HG03565 (cell line): ENCODE measurements around the gene ZFPL1.
"Not testable (repeated sequence)": the region's sequence is repeated elsewhere in the genome, so short reads cannot be mapped to it uniquely, and the experiment has no call there.

Source experiments
- ATAC-seq: cut with Tn5 transposase; IDR thresholded peaks from one replicate; pipeline ENCODE4 v1.9.1; 2021; ENCODE audit warnings: mild to moderate bottlenecking, moderate library complexity; ENCODE audit not compliant: unreplicated experiment

ZFPL1 gene

GRCh38 chr11:65112546-65113360 lies 28.7 kb downstream of the ZFPL1 start:
- ATAC-seq, result peak; percentile 24

GRCh38 chr11:65113361-65113756 lies 29.3 kb downstream of the ZFPL1 start:
- no peak for ATAC-seq

- no peak for ATAC-seq
Observed at GRCh38 chr11:65113839-65114238, 29.8 kb downstream of the ZFPL1 start.

- no peak for ATAC-seq
Observed at GRCh38 chr11:65114538-65115171, 30.6 kb downstream of the ZFPL1 start.

- no peak for ATAC-seq
Observed at GRCh38 chr11:65115361-65116082, 31.5 kb downstream of the ZFPL1 start.

- no peak for ATAC-seq
Observed at GRCh38 chr11:65116370-65117205, 32.6 kb downstream of the ZFPL1 start.

GRCh38 chr11:65117206-65118096 lies 33.4 kb downstream of the ZFPL1 start, which contains the start of gene ZNHIT2:
Gene ZNHIT2 (minus strand): TSS chr11:65117701. CDS start chr11:65117653, 48 bp downstream.
- ATAC-seq, result peak; percentile 48

- ATAC-seq, result no peak
Observed at GRCh38 chr11:65118097-65118837, 34.2 kb downstream of the ZFPL1 start.

- not testable (repeated sequence) for ATAC-seq
Observed at GRCh38 chr11:65118891-65119669, 35.1 kb downstream of the ZFPL1 start.

- ATAC-seq, result no peak
Observed at GRCh38 chr11:65119670-65119995, 35.6 kb downstream of the ZFPL1 start.

- ATAC-seq, result no peak
Observed at GRCh38 chr11:65120831-65121230, 36.8 kb downstream of the ZFPL1 start.

GRCh38 chr11:65121447-65121864 lies 37.4 kb downstream of the ZFPL1 start:
- no peak for ATAC-seq

- ATAC-seq, result peak; percentile 59
Observed at GRCh38 chr11:65121865-65122696, 38.1 kb downstream of the ZFPL1 start, which contains the start of the genes FAU and MRPL49. Gene FAU (minus strand): TSS chr11:65122134. CDS start chr11:65121813, 321 bp downstream. Gene MRPL49 (plus strand): TSS chr11:65122321. CDS start chr11:65122347, 26 bp downstream.

- no peak for ATAC-seq
Observed at GRCh38 chr11:65124480-65125196, 40.6 kb downstream of the ZFPL1 start.

- no peak for ATAC-seq
Observed at GRCh38 chr11:65125197-65126056, 41.4 kb downstream of the ZFPL1 start.
